Muscle layer of duodenum (tissue), 2 donors: ENCODE results near the gene ZNF76.

Source experiments
- H3K27ac ChIP-seq: one replicate; pipeline ENCODE4 v1.7.0; 2013; ENCODE audit warnings: mild to moderate bottlenecking, low read length
- H3K27me3 ChIP-seq: one replicate; pipeline ENCODE4 v1.7.0; 2013; ENCODE audit warnings: low read depth, mild to moderate bottlenecking, control low read depth, low read length
- H3K36me3 ChIP-seq, 2 donors: one replicate each; pipeline ENCODE4 v1.7.0; 2013; ENCODE audit warnings: low read length in 2 of 2, control low read depth in 1 of 2, mild to moderate bottlenecking in 1 of 2; ENCODE audit not compliant: insufficient read depth in 2 of 2, control insufficient read depth in 1 of 2
- H3K4me1 ChIP-seq, 2 donors: one replicate each; pipeline ENCODE4 v1.7.0; 2013; ENCODE audit warnings: low read length in 2 of 2, mild to moderate bottlenecking in 2 of 2, control low read depth in 1 of 2, moderate library complexity in 1 of 2; ENCODE audit not compliant: insufficient read depth in 2 of 2, control insufficient read depth in 1 of 2
- H3K4me3 ChIP-seq, 2 donors: one replicate each; pipeline ENCODE4 v1.7.0; 2013; ENCODE audit warnings: low read length in 2 of 2, low read depth in 1 of 2, mild to moderate bottlenecking in 1 of 2
- H3K9me3 ChIP-seq, 2 donors: one replicate each; pipeline ENCODE4 v1.7.0; 2013; ENCODE audit warnings: low read length in 2 of 2, control low read depth in 1 of 2, mild to moderate bottlenecking in 1 of 2; ENCODE audit not compliant: control insufficient read depth in 1 of 2
- donor health status: healthy.

ZNF76 gene

DNA sequence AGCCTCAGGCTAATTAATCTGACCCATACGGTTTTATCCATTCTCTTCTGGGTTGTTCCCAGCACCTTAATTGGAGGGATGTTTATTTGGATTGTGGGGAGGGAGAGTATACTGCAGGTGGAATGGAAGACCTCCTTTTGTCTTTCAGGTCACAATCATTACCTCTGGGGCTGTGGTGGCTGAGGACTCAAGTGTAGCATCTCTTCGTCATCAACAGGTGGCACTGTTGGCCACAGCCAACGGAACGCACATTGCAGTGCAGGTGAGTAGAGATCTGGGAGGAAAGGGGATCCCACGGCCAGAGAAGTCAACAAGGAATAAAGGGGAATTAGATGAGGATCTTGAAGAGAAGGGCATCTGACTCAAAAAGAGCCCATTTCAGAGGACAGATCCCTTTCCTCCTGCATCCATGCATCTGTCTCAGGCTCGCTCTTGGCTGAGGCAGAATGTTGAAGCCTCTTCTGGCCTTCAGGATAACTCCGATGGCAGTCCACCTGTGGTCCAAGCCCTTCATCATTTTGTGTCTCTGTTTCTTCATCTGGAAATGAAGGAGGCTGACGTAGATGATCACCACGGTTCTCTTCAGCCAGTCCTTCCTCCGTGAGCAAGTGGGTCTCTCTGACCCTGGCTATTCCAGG, 34.9 kb downstream of the ZNF76 start:
- Histone ChIP-seq H3K4me1 (peaks cover 7 to 8% of the 10 kb centered on the region in 2 donors), H3K9me3 (no peaks in the 10 kb centered on the region), H3K27me3 (no peaks in the 10 kb centered on the region), H3K4me3 (no peak overlapping the region), H3K27ac (no peak overlapping the region), H3K36me3 (peaks cover 51 to 69% of the 10 kb centered on the region in 2 donors)

DNA sequence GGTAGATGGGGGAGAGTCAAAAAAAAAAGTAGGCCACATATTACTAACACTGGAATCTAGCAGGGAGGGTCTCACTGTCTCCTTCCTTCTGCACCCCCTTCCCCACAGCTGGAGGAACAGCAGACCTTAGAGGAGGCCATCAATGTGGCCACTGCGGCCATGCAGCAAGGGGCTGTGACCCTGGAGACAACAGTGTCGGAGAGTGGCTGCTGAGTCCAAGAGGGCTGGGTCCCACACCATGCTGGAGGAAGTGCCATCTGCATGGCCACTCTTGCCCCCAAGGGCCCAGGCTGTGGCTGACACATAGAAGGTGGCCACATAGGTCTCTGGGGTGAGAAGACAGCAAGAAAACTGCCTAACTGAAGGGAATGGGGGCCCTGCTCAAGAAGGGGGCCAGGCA, 35.5 kb downstream of the ZNF76 start:
- Histone ChIP-seq H3K36me3 (peaks cover 48 to 63% of the 10 kb centered on the region in 2 donors), H3K4me1 (peaks cover 7 to 8% of the 10 kb centered on the region in 2 donors), H3K4me3 (no peak overlapping the region), H3K27ac (no peak overlapping the region), H3K9me3 (no peaks in the 10 kb centered on the region), H3K27me3 (no peaks in the 10 kb centered on the region)

DNA sequence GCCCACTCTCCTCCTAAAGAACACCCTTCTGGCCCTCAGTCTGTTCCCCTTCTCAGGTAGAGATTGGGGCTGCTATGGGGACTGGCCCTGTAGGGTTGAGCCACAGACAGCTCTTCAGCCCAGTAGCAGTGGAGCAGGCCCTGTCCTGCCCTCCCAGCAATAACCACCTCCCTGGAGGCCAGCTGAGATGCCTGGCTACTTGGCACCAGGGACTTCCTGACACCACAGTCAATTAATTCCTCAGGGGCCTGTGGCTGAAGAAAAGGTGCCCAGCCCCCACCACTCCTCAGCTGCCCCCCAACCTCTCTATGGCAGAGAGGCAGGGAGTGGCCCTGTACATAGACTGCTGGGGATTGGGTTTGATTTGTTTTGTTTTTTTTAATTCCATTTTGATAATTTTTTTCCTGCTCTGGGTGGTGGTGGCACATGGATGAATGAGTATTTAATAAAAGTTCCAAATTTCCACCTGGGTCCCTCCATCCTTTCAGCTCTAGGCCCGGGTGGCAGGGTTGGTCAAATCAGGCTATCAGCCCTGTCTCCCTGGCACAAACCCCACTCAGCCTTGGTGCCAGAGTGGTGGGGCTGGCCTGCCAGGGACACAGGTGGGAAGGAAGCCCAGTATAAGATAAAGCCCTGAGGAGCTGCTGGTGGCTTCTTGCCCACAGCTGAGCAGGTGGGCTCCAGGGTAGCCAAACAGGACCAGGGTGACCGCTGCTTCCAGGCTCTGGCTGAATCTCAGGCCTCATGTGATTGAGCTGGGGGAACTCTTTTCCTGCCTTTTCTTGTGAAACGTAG, 36.2 kb downstream of the ZNF76 start:
- H3K4me3 ChIP-seq, result no peak overlapping the region
- peaks cover 7 to 8% of the 10 kb centered on the region in 2 donors for H3K4me1 ChIP-seq
- no peaks in the 10 kb centered on the region for H3K9me3 ChIP-seq
- peaks cover 41 to 56% of the 10 kb centered on the region in 2 donors for H3K36me3 ChIP-seq
- H3K27me3 ChIP-seq, result no peaks in the 10 kb centered on the region
- no peak overlapping the region for H3K27ac ChIP-seq

DNA sequence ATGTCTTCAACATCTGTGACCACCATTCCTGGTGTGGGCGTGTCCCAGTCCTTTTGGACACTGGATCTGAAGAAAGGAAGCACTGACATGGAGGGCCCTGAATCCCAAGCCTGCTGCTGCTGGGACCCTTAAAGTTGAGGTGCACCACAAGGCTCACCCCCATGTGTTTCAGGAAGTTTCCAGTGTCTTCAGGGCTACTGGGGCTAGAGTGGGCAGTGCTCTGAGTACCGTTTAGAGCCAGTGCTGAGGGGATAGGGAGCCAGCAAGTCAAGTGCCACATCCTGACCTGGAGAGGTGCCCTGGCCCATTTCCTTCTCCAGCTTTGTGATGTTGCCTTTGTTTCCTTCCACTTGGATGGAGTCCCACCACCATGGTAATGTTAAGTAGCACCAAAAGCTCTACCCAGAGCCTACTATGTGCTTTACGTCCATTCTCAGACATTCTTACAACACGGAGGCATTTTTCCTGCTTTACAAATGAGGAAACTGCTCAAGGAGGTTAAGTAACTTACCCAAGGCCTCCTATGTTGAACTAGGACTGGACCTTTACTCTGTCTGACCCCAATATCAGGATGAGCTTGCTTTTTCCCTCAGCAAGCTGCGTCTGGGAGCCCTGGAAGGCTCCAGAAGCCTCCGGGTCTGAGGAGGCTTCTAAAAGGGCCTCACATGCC, 37.5 kb downstream of the ZNF76 start:
- Histone ChIP-seq H3K4me3 (peak overlapping the region; percentile 51 to 57), H3K27ac (peak overlapping the region; percentile 43), H3K4me1 (peaks cover 7 to 8% of the 10 kb centered on the region in 2 donors), H3K9me3 (no peaks in the 10 kb centered on the region), H3K36me3 (peaks cover 32 to 42% of the 10 kb centered on the region in 2 donors), H3K27me3 (no peaks in the 10 kb centered on the region)

DNA sequence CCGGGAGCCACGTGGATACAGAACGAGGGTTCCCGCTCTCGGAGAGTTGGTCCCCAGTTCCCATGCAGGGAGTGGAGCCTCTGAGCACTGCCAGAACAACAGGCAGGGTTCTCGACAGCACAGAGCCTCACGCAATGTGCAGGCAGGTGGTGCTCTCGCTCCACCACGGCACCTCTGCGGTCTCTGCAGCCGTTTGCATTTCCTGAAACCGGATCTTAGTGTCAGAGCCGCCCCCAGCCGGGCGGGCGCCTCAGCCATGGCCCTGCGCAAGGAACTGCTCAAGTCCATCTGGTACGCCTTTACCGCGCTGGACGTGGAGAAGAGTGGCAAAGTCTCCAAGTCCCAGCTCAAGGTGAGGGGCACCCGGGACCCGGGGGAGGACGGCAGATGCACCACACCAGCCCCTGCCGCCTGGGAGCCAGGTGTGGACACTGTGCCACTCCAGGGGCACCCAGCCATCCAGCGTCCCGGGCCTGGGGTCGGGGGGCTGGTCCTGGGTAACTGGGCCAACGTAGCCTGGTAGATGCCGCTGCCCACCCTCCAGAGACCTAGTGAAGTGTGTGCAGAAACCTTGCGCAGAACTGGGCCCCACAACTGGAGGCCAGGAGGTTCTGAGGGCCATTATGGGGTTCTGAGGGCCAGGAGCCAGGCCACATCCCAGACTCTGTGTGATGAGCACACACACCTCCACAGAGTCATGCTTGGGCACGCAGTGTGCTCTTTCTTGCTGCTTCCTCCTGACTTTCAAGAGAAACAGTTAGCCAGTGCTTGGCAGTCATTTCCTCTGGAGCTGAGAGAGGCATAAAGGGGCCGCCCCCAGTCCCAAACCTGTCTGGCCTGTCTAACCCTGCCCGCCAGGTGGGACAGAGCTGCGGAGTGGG, 38.3 kb downstream of the ZNF76 start, which contains the start of gene DEF6:
TSS of gene DEF6 (plus strand) at position 218 of the 881 bp plus-strand sequence. CDS start at position 257, 39 bp downstream.
- Histone ChIP-seq H3K4me1 (peaks cover 7 to 8% of the 10 kb centered on the region in 2 donors), H3K9me3 (no peaks in the 10 kb centered on the region), H3K27ac (peak within 1 kb of the TSS; percentile 58), H3K27me3 (no peaks in the 10 kb centered on the region), H3K36me3 (peaks cover 24 to 35% of the 10 kb centered on the region in 2 donors), H3K4me3 (peak within 1 kb of the TSS; percentile 51 to 57)

DNA sequence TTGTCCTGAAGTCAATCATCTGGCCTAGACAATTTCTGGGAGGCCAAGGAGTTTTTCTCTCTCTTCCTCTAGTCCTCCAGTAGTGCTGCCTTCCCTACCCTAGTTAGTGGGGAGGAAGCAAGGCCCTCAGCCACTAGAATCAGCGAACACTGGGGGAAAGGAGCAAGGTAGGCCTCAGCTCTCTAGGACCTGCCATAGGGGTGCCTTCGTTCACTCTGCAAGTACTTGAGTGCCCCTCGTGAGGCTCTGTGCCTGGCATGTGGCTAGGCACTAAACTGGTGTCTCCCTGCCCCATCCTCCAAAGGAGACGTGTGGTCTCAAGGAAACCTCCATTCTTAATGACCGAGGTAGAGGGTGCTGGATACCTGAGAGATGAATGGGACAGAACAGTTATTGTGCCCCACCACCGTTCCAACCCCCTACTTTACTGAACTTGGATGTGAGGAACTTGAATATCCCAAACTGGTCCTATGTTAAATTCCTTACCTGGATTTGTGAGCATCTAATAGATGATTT, 39.1 kb downstream of the ZNF76 start:
- Histone ChIP-seq H3K4me3 (peak overlapping the region in 1 of 2 donors; percentile 57), H3K27ac (peak overlapping the region; percentile 58), H3K27me3 (no peaks in the 10 kb centered on the region), H3K36me3 (peaks cover 16 to 26% of the 10 kb centered on the region in 2 donors), H3K9me3 (no peaks in the 10 kb centered on the region), H3K4me1 (peaks cover 7 to 8% of the 10 kb centered on the region in 2 donors)

DNA sequence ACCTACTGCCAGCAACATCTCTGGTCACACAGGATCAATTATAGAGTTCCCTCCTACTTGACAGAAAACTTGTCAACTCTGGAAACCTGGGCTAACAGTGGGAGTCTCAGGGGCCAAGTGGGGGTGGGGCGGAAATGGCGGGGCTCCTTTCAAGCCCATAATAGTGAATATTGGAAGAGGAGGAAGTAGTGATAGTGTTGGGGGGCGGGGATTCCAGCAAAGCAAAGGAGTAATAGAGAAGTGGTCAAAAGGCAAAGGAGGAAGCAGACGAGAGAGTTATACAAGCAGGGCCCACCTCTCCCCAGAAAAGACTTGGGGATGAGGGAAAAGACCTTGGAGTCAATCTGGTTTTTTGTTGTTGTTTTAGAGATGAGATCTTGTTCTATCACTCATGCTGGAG, 40.1 kb downstream of the ZNF76 start:
- Histone ChIP-seq H3K4me3 (peak overlapping the region in 1 of 2 donors; percentile 57), H3K36me3 (peaks cover 8 to 17% of the 10 kb centered on the region in 2 donors), H3K4me1 (peaks cover 7 to 8% of the 10 kb centered on the region in 2 donors), H3K27ac (no peak overlapping the region), H3K27me3 (no peaks in the 10 kb centered on the region), H3K9me3 (no peaks in the 10 kb centered on the region)

DNA sequence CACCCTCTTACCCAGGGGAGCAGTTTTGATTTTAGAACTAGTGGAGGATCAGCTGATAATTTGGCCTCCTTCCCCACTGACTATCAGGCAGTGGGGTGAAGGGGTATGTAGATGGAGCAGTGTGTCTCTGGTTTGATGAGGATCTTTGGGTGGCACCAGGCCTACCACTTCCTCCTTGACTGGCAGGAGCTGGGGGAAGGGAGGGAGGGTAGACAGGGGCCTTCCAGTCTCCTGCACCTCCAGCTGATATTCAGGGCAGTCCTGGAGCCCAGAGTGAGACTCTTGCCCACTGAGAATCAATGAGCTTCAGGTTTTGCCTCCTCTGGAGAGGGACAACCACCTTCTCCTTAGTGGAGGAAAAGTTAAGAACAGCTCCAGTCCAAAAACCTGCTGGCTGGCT, 41.3 kb downstream of the ZNF76 start:
- Histone ChIP-seq H3K4me1 (peaks cover 7 to 8% of the 10 kb centered on the region in 2 donors), H3K9me3 (no peaks in the 10 kb centered on the region), H3K27me3 (no peaks in the 10 kb centered on the region), H3K36me3 (peaks cover 0 to 5% of the 10 kb centered on the region in 2 donors), H3K27ac (no peak overlapping the region), H3K4me3 (no peak overlapping the region)

DNA sequence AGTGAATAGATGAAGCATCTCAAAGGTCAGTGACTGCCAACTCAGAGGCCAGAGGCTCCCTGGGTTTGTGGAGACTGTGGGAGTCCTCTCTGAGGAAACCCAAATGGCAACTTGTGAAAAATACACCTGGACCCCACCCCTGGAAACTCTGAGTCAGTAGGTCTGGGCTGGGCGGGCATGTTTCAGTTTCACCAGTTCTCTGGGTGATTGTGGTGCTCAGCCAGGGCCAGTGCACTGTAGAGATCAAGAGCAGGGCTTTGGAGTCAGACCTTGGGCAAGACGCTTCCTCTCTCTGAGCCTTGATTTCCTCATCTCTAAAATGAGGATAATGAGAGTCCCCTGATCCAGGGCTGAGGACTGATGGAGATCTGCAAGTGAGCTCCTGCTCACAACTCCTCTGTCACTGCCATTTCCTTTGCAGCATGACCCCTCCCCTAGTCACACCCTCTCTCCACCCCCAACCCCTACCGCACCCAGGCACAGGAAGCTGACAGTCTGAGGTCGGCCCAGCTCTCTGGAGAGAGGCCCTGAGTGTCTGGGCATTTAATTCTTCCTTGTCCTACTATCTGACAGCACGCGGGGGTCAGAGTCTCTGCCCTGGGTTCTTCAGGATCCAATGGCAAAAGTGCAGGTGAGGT, 43.2 kb downstream of the ZNF76 start:
- peak overlapping the region in 1 of 2 donors; percentile 15 for H3K4me3 ChIP-seq
- H3K4me1 ChIP-seq, result no peaks in the 10 kb centered on the region
- H3K27ac ChIP-seq, result peak overlapping the region; percentile 80

DNA sequence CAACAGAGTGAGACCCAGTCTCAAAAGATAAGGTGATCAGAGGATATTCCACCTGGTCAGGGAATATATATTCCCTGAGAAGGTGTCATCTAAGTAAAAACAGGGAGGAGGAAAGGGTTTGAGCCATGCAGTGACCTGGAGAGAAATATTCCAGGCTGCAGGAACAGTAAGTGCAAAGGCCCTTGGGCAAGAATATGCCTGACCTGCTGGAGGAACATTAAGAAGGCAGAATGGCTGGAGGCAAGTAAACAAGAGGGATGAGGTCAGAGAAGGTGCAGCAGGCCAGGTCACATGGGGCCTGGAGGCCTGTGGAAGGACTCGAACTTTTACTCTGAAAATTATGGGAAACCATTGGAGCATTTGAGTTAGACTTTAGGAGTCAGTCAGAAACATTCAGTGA, 44.8 kb downstream of the ZNF76 start:
- Histone ChIP-seq H3K27ac (no peak overlapping the region), H3K36me3 (no peaks in the 10 kb centered on the region), H3K9me3 (no peaks in the 10 kb centered on the region), H3K4me1 (no peaks in the 10 kb centered on the region), H3K4me3 (no peak overlapping the region), H3K27me3 (no peaks in the 10 kb centered on the region)

More for the DNA sequence above, 43.2 kb downstream of the ZNF76 start:
- no peaks in the 10 kb centered on the region for H3K36me3 ChIP-seq
- no peaks in the 10 kb centered on the region for H3K9me3 ChIP-seq
- H3K27me3 ChIP-seq, result no peaks in the 10 kb centered on the region
